ENCODE results near the gene SCUBE3. TPM values are rescaled to one million over a fixed set of nuclear protein-coding genes. Genes with fewer than 3 reads are reported as not detected.

Gene SCUBE3
- total and polyA plus RNA-seq, 2 of the 8 experiments (the other 6 are each of a cell fraction or from before 2014, with no cell fraction given): 0.80 to 1.0 TPM

GRCh38 chr6:35216851-35217811 is 3.4 kb downstream of the SCUBE3 start:
- H3K79me1 ChIP-seq (ENCODE audit: low read depth, low read length): no peaks in the 10 kb centered on the region
- H3K9me3 ChIP-seq (ENCODE audit: insufficient read depth in 2 of 2, low read depth in 1 of 2, low read length in 1 of 2): no peaks in the 10 kb centered on the region
- H2BK5ac ChIP-seq (ENCODE audit: low read depth, low read length): no peak overlapping the region
- H3K4ac ChIP-seq (replicated peaks; ENCODE audit: insufficient read length, low read depth, low read length): no peak overlapping the region
- H2BK12ac ChIP-seq (ENCODE audit: low read depth, low read length): no peak overlapping the region
- H3K27me3 ChIP-seq (replicated peaks in 1 of 4; ENCODE audit: control insufficient read depth in 3 of 4, extremely low read depth in 1 of 4, insufficient read depth in 3 of 4, low read length in 3 of 4): peaks cover 16 to 70% (median 47%) of the 10 kb centered on the region in 4 experiments
- CTCF ChIA-PET (ENCODE audit: partially characterized antibody): interaction anchor here (0.6 to 19.1 kb wide), 4 partner anchors 17 to 385 kb away, joined by 5 to 219 read pairs (median 32); no protein-coding TSS in a partner anchor
- FAIRE-seq (no peak), DNase-seq (ENCODE audit: low read depth in 1 of 2, low spot score in 2 of 2) (no peak)
- no peak overlapping the region; a peak in 1 of 7 replicates for H3K9ac ChIP-seq (replicated peaks in 1 of 4; ENCODE audit: extremely low read depth in 1 of 4, low read depth in 3 of 4, low read length in 3 of 4)
- 50% methylated on average over 9 of the region's 17 CpGs; no CpG with 5 or more reads in 1 of the 2 experiments for WGBS, 2 experiments (ENCODE audit: extremely low coverage in 1 of 2, insufficient coverage in 1 of 2, insufficient read length in 1 of 2, insufficient replicate concordance in 2 of 2, low coverage in 1 of 2, low lambda C conversion rate in 2 of 2, missing lambda C conversion rate in 1 of 2)
- H4K91ac ChIP-seq (replicated peaks; ENCODE audit: insufficient read length, low read length): no peak overlapping the region
- peaks cover 17% of the 10 kb centered on the region; the same call in 1 of the 2 replicates for H3K23me2 ChIP-seq (ENCODE audit: low read depth, low read length)
- no peak overlapping the region for H2AFZ ChIP-seq (ENCODE audit: low read length)
- peaks cover 2 to 22% of the 10 kb centered on the region in 2 experiments for H4K20me1 ChIP-seq (replicated peaks in 1 of 2; ENCODE audit: control insufficient read depth in 1 of 2, insufficient read depth in 2 of 2, low read length in 2 of 2)
- H2BK120ac ChIP-seq (replicated peaks; ENCODE audit: low read depth, low read length): no peak overlapping the region
- no peak overlapping the region for H3K27ac ChIP-seq (ENCODE audit: low read depth, low read length)
- H3K23ac ChIP-seq (ENCODE audit: insufficient read length): no peak overlapping the region
- H3K56ac ChIP-seq (replicated peaks; ENCODE audit: insufficient read length, low read depth, low read length): no peak overlapping the region
- H3K79me2 ChIP-seq (ENCODE audit: control insufficient read depth in 1 of 2, insufficient read depth in 2 of 2, low read length in 2 of 2): no peaks in the 10 kb centered on the region
- H3K4me3 ChIP-seq (ENCODE audit: extremely low read depth in 1 of 4, insufficient read depth in 2 of 4, low read depth in 3 of 4, low read length in 4 of 4): peak overlapping the region in 1 of 4 experiments; percentile 36; a peak in 2 of 8 replicates
- H3K18ac ChIP-seq (ENCODE audit: extremely low read depth, low read length): peak overlapping the region; percentile 60; the same call in 1 of the 2 replicates
- POLR2A ChIA-PET (ENCODE audit: partially characterized antibody): interaction anchor here (1.8 kb wide), 1 partner anchor 22 kb away, joined by 4 read pairs; no protein-coding TSS in a partner anchor
- no peak overlapping the region for H2BK20ac ChIP-seq (ENCODE audit: low read length)
- H3K4me1 ChIP-seq (replicated peaks in 1 of 4; ENCODE audit: control insufficient read depth in 3 of 4, insufficient read depth in 4 of 4, low read length in 3 of 4): peaks cover 7 to 41% (median 29%) of the 10 kb centered on the region in 4 experiments
- no peak overlapping the region for H4K8ac ChIP-seq (ENCODE audit: extremely low read depth, insufficient read depth, low read length)
- H2BK15ac ChIP-seq (ENCODE audit: low read length): no peak overlapping the region
- H3K36me3 ChIP-seq (ENCODE audit: control insufficient read depth in 2 of 4, insufficient read depth in 4 of 4, low read length in 3 of 4): no peaks in the 10 kb centered on the region
- no peak overlapping the region for H4K5ac ChIP-seq (ENCODE audit: insufficient read length, low read depth, low read length)
- no peak overlapping the region for H3K14ac ChIP-seq (ENCODE audit: insufficient read length)
- H2AK5ac ChIP-seq (ENCODE audit: low read depth, low read length): peak overlapping the region; percentile 89; the same call in 1 of the 2 replicates
- peak overlapping the region; percentile 49 to 92 for H3K4me2 ChIP-seq (ENCODE audit: insufficient read depth in 1 of 2, low read depth in 2 of 2, low read length in 2 of 2)
- no peak for TF ChIP-seq SUZ12 (IDR thresholded peaks at IDR 0.05; ENCODE audit: low read length)
- TF ChIP-seq CTCF (IDR thresholded peaks at IDR 0.05; ENCODE audit: control extremely low read depth in 1 of 3, insufficient read depth in 1 of 3, low read depth in 1 of 3, low read length in 3 of 3): no peak
- no peak for TF ChIP-seq KDM5A (IDR thresholded peaks at IDR 0.05; ENCODE audit: low read length)

Data from H1 (cell line).